SK-N-SH (cell line): ENCODE data around the gene NCR1. TPM values are rescaled to one million over a fixed set of nuclear protein-coding genes. Genes with fewer than 3 reads are reported as not detected.

Source experiments
- CTCF ChIA-PET: fragments of 300-600, 350-600 bp; formaldehyde crosslinking; extraction: SDS; loops from one replicate; lab custom pipeline; 2021; lab: Yijun Ruan, JAX
- POLR2A ChIA-PET: fragments of 350-600 bp; sonication (Branson Sonifier 250); formaldehyde crosslinking; extraction: SDS; loops from one replicate; lab custom pipeline; 2020; ENCODE audit warnings: antibody characterized with exemption, inconsistent platforms; lab: Yijun Ruan, JAX
- DNase-seq: peaks from one replicate; pipeline ENCODE4 v3.0.0; 2012
- H2AFZ ChIP-seq: fragments of 200-600 bp; sonication (generic); 2 replicates; pipeline ENCODE4 v1.8.1; 2016; ENCODE audit warnings: antibody characterized with exemption, mild to moderate bottlenecking, low read depth
- H3F3A ChIP-seq: fragments of 200-600 bp; sonication (generic); replicated peaks from 2 replicates; pipeline ENCODE3; 2016; ENCODE audit warnings: antibody characterized with exemption, mild to moderate bottlenecking; ENCODE audit not compliant: insufficient read depth
- H3K27ac ChIP-seq, 2 experiments: fragments of 200-500 bp in 1 of 2; fragments of 200-600 bp in 1 of 2; sonication (Bioruptor generic) in 1 of 2; sonication (generic), shearing (Covaris generic) in 1 of 2; 2 replicates each; pipeline versions ENCODE4 v1.5.1 to v1.6.1; 2014 to 2016; ENCODE audit warnings: low read depth in 2 of 2, inconsistent platforms in 1 of 2, low read length in 1 of 2, mild to moderate bottlenecking in 1 of 2, mixed read lengths in 1 of 2
- H3K27me3 ChIP-seq: fragments of 200-600 bp; sonication (generic), shearing (Covaris generic); 2 replicates; pipeline ENCODE4 v1.6.1; 2016; ENCODE audit warnings: mixed run types; ENCODE audit not compliant: insufficient read depth
- H3K36me3 ChIP-seq, 2 experiments: fragments of 200-500 bp in 1 of 2; fragments of 200-600 bp in 1 of 2; sonication (Bioruptor generic) in 1 of 2; sonication (generic) in 1 of 2; replicated peaks in 1 of 2; 2 replicates each; pipeline versions ENCODE3 to v1.5.1; 2014 to 2016; ENCODE audit warnings: low read length in 1 of 2, mild to moderate bottlenecking in 1 of 2; ENCODE audit not compliant: insufficient read depth in 2 of 2, control insufficient read depth in 1 of 2
- H3K4me1 ChIP-seq, 2 experiments: fragments of 200-500 bp in 1 of 2; fragments of 200-600 bp in 1 of 2; sonication (Bioruptor generic) in 1 of 2; sonication (generic), shearing (Covaris generic) in 1 of 2; 2 replicates each; pipeline versions ENCODE4 v1.5.1 to v1.6.1; 2014 to 2016; ENCODE audit warnings: low read depth in 1 of 2, low read length in 1 of 2, mixed run types in 1 of 2; ENCODE audit not compliant: insufficient read depth in 2 of 2, control insufficient read depth in 1 of 2
- H3K4me2 ChIP-seq: fragments of 200-600 bp; sonication (generic), shearing (Covaris generic); 2 replicates; pipeline ENCODE4 v1.6.1; 2017; ENCODE audit warnings: mixed run types
- H3K4me3 ChIP-seq, 2 experiments: fragments of 200-500 bp in 1 of 2; fragments of 200-600 bp in 1 of 2; sonication (Bioruptor generic) in 1 of 2; sonication (generic), shearing (Covaris generic) in 1 of 2; 2 replicates each; pipeline versions ENCODE4 v1.5.1 to v1.8.1; 2014 to 2016; ENCODE audit warnings: low read depth in 2 of 2, inconsistent platforms in 1 of 2, low read length in 1 of 2, mild to moderate bottlenecking in 1 of 2, mixed read lengths in 1 of 2, moderate library complexity in 1 of 2
- H3K79me2 ChIP-seq: fragments of 200-600 bp; sonication (generic); 2 replicates; pipeline ENCODE4 v1.8.1; 2017; ENCODE audit warnings: mild to moderate bottlenecking; ENCODE audit not compliant: insufficient read depth
- H3K9ac ChIP-seq: fragments of 200-600 bp; sonication (generic); 2 replicates; pipeline ENCODE4 v1.6.1; 2017; ENCODE audit warnings: mixed run types
- H3K9me2 ChIP-seq: fragments of 200-600 bp; sonication (generic); 2 replicates; pipeline ENCODE4 v1.6.1; 2017; ENCODE audit warnings: mixed run types
- H3K9me3 ChIP-seq: fragments of 200-600 bp; sonication (generic); 2 replicates; pipeline ENCODE4 v1.6.1; 2017; ENCODE audit warnings: mixed run types, mild to moderate bottlenecking, moderate library complexity
- H4K20me1 ChIP-seq: fragments of 200-600 bp; sonication (generic); 2 replicates; pipeline ENCODE4 v1.6.1; 2017; ENCODE audit warnings: mild to moderate bottlenecking, mixed run types; ENCODE audit not compliant: insufficient read depth
- EP300 ChIP-seq, 2 experiments: IDR thresholded peaks; 2 replicates each; pipeline versions ENCODE4 v1.4.0 to v1.6.1; 2012; ENCODE audit warnings: borderline replicate concordance in 1 of 2, low read depth in 1 of 2, low read length in 1 of 2
- JUND ChIP-seq: IDR thresholded peaks from 2 replicates; pipeline ENCODE4 v1.4.0; 2012
- PBX3 ChIP-seq: IDR thresholded peaks from 2 replicates; pipeline ENCODE4; 2012
- REST ChIP-seq: IDR thresholded peaks from 2 replicates; pipeline ENCODE4 v1.6.1; 2012; ENCODE audit warnings: mild to moderate bottlenecking, low read depth, low read length, moderate library complexity
- SIN3A ChIP-seq: IDR thresholded peaks from 2 replicates; pipeline ENCODE4 v1.6.1; 2012; ENCODE audit warnings: low read depth, mild to moderate bottlenecking, low read length, moderate library complexity, borderline replicate concordance
- SMC3 ChIP-seq: IDR thresholded peaks from 2 replicates; pipeline ENCODE4 v1.6.1; 2012; ENCODE audit warnings: low read depth, low read length, improper control_type of control experiment
- TAF1 ChIP-seq: IDR thresholded peaks from 2 replicates; pipeline ENCODE4 v1.6.1; 2012; ENCODE audit warnings: low read depth, mild to moderate bottlenecking, low read length, moderate library complexity, borderline replicate concordance
- USF2 ChIP-seq: fragments of 150-350 bp; IDR thresholded peaks from 2 replicates; pipeline ENCODE4 v1.6.1; 2017; ENCODE audit warnings: antibody characterized with exemption, low read length, low read depth, borderline replicate concordance
- WGBS: methylation state at CpG from one replicate; pipeline ENCODE4 v1.1.6; 2017; ENCODE audit warnings: low lambda C conversion rate; 5-methylcytosine and 5-hydroxymethylcytosine counted together
- polyA plus RNA-seq, 3 experiments: library from polyadenylated mRNA; depleted of rRNA; stranded (reverse); fragments of >200 nt; gene quantifications; 2 replicates each; pipeline ENCODE4 v1.2.3, GENCODE V29; 2012

Gene NCR1
- polyA plus RNA-seq, 1 of the 3 experiments (the other 2 are of a cell fraction), result not detected

GRCh38 chr19:54888239-54888638 lies 17.7 kb upstream of the NCR1 start:
- POLR2A ChIA-PET, result no interaction called here
- H3K9me3 ChIP-seq, result no peaks in the 10 kb centered on the region

More at GRCh38 chr19:54888239-54888638, 17.7 kb upstream of the NCR1 start:
- CTCF ChIA-PET, result interaction anchor here (1.3 kb wide), 1 partner anchor 214 kb away, joined by 3 read pairs; no protein-coding TSS in a partner anchor
- H3F3A ChIP-seq, result no peaks in the 10 kb centered on the region
- no peaks in the 10 kb centered on the region for H3K79me2 ChIP-seq
- H3K9ac ChIP-seq, result no peak overlapping the region
- no peak for TF ChIP-seq EP300 (IDR thresholded peaks at IDR 0.05; ENCODE audit: borderline replicate concordance in 1 of 2, low read depth in 1 of 2, low read length in 1 of 2)
- no peak for TF ChIP-seq JUND
- TF ChIP-seq REST, result no peak
- TF ChIP-seq SMC3, result no peak
- TF ChIP-seq USF2, result no peak
- TF ChIP-seq PBX3, result no peak
- TF ChIP-seq SIN3A, result no peak
- no peak for TF ChIP-seq TAF1
- no peaks in the 10 kb centered on the region for H3K36me3 ChIP-seq
- H3K9me2 ChIP-seq, result no peaks in the 10 kb centered on the region
- no peaks in the 10 kb centered on the region for H3K4me1 ChIP-seq
- no peak overlapping the region for H3K27ac ChIP-seq
- H4K20me1 ChIP-seq, result no peaks in the 10 kb centered on the region
- no peak overlapping the region for H3K4me3 ChIP-seq
- H3K27me3 ChIP-seq, result peaks cover 53% of the 10 kb centered on the region
- 9% methylated on average over 10 of the region's 10 CpGs for WGBS
- H3K4me2 ChIP-seq, result no peak overlapping the region
- no peak overlapping the region for H2AFZ ChIP-seq
- DNase-seq, result no peak
